Tibial nerve (tissue), 4 donors: ENCODE data around the gene PLA2G15. TPM values are rescaled to one million over a fixed set of nuclear protein-coding genes. Genes with fewer than 3 reads are reported as not detected.

Source experiments
- DNase-seq, 2 donors: peaks; one replicate each; pipeline ENCODE4 v3.0.0-alpha.2; 2019; ENCODE audit warnings: low spot score in 2 of 2
- H3K27ac ChIP-seq, 4 donors: fragments of 200-600 bp; sonication (generic) in 3 of 4; one replicate each; pipeline ENCODE4 v1.5.1; 2017 to 2019; ENCODE audit warnings: mild to moderate bottlenecking in 1 of 4
- H3K27me3 ChIP-seq, 2 donors: fragments of 200-600 bp; sonication (generic) in 1 of 2; one replicate each; pipeline versions ENCODE4 v1.5.1 to v1.6.0; 2017 to 2019
- H3K36me3 ChIP-seq, 3 donors: fragments of 200-600 bp; sonication (generic); one replicate each; pipeline ENCODE4 v1.5.1; 2018 to 2019
- H3K4me1 ChIP-seq, 4 donors: fragments of 200-600 bp; sonication (generic) in 3 of 4; one replicate each; pipeline ENCODE4 v1.5.1; 2017 to 2019
- H3K4me3 ChIP-seq, 4 donors: fragments of 200-600 bp; sonication (generic) in 3 of 4; one replicate each; pipeline ENCODE4 v1.5.1; 2017 to 2019; ENCODE audit warnings: mild to moderate bottlenecking in 1 of 4, moderate library complexity in 1 of 4
- H3K9me3 ChIP-seq, 4 donors: fragments of 200-600 bp; sonication (generic) in 3 of 4; one replicate each; pipeline ENCODE4 v1.5.1; 2017 to 2019
- CTCF ChIP-seq, 5 experiments: fragments of 200-600 bp in 3 of 5; fragments of 450-650 bp in 2 of 5; sonication (generic) in 3 of 5; IDR thresholded peaks; one replicate each; pipeline ENCODE4 v1.5.1; 2016 to 2019; ENCODE audit warnings: antibody characterized with exemption in 5 of 5, mild to moderate bottlenecking in 3 of 5, moderate library complexity in 2 of 5
- EP300 ChIP-seq, 2 donors: sonication (generic); formaldehyde crosslinking; IDR thresholded peaks; one replicate each; pipeline ENCODE4 v1.6.1; 2017; ENCODE audit warnings: antibody characterized with exemption in 2 of 2, mild to moderate bottlenecking in 1 of 2
- POLR2A ChIP-seq, 2 donors: fragments of 450-650 bp; IDR thresholded peaks; one replicate each; pipeline ENCODE4 v1.6.1; 2017; ENCODE audit warnings: antibody characterized with exemption in 2 of 2, mild to moderate bottlenecking in 2 of 2, moderate library complexity in 2 of 2
- WGBS, 2 donors: methylation state at CpG; one replicate each; pipeline ENCODE4 v1.1.5; 2018; 5-methylcytosine and 5-hydroxymethylcytosine counted together
- total RNA-seq, 4 donors: library from RNA; depleted of rRNA; stranded (reverse); fragments of >200 nt; gene quantifications; one replicate each; pipeline ENCODE4 v1.1.0, GENCODE V29; 2016

PLA2G15 gene
- total RNA-seq, 4 donors from 2014 or later: 26.0 to 51.3 (median 30.2) TPM

DNA sequence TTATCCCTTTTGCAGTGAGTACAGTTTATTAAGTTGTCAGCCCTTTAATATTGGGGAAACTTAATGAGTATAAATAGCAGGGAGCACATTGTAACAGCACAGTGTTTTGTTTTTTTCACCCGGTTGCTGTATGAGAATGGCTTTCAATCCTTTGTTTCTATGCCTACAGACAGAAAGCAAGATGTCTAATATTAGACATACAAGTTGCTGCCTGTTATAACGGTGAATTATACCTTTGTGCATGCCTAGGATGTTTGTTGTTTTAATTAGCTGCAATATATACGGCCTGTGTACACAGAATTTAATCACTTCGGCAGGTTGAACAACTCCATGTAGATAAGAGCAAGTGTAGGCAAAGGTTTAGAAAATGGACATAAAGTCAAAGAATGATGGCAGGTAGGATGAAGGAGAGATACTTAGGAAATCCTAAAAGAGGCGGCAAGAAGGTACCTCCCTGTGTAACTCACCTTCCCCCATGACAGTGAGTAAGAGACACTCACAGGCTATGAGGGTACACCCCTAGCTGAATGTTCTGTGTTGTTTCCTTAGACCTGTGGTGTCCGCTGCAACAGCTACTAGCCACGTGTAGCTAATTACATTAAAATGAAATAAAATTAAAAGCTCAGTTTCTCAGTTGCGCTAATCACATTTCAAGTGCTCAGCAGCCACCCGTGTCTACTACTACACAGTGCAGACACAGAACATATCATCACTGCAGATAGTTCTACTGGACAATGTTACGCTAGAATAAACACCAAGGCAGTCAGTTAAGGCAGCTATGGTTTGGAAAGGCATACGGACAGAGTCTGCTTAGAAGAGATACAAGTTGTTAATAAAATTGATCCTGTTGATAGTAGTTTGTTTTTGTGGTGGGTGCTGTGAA lies 54.6 kb downstream of the PLA2G15 start:
- H3K27me3 ChIP-seq: no peaks in the 10 kb centered on the region
- H3K4me1 ChIP-seq: peaks cover 0 to 10% (median 0%) of the 10 kb centered on the region in 4 donors
- H3K36me3 ChIP-seq: peaks cover 2 to 100% (median 39%) of the 10 kb centered on the region in 3 donors
- 85 to 86% methylated on average over 11 of the region's 11 CpGs for WGBS, 2 donors
- DNase-seq: no peak
- H3K27ac ChIP-seq: peak overlapping the region in 1 of 4 donors; percentile 28
- H3K9me3 ChIP-seq: no peaks in the 10 kb centered on the region
- no peak overlapping the region for H3K4me3 ChIP-seq
- no peak for TF ChIP-seq POLR2A (IDR thresholded peaks at IDR 0.05)
- no peak for TF ChIP-seq EP300 (IDR thresholded peaks at IDR 0.05)
- no peak for TF ChIP-seq CTCF (IDR thresholded peaks at IDR 0.05)

DNA sequence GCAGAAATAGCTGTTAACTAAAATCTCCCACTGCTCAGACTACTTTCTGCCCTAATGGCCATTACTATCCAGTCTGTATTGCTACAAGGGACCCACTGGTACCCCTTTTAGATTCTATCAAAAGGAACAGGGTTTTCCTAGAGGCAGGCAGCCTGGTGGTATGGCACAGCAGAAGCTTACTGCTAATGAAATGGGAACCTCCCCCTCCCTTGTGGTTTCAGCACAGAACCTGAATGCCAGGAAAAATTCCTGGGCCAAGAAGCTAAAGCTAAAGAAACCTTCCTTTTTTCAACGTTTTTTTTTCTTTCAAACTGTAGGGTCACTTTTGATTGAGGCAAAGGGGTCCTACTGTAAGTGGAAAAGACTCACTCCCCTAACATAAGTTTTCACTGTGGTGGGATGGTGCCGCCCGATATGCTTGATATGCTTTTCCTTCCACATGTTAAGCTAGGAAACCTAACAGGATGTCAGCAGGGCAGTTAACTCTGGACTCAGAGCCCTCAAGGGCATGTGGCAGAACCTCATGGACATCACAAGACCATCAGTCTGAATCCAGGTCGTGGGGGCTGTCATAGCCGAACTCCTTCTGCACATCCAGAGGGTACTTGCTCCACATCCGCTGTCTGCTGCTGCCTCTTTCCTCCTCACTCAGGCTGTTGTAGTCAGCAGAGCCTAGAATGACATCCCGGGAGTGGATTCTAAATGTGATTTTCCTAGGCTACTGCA lies 55.7 kb downstream of the PLA2G15 start:
- Histone ChIP-seq H3K27ac (no peak overlapping the region), H3K36me3 (peaks cover 2 to 100% (median 37%) of the 10 kb centered on the region in 3 donors), H3K4me1 (peaks cover 0 to 10% (median 0%) of the 10 kb centered on the region in 4 donors), H3K4me3 (no peak overlapping the region), H3K27me3 (no peaks in the 10 kb centered on the region), H3K9me3 (no peaks in the 10 kb centered on the region)
- 78 to 81% methylated on average over 7 of the region's 7 CpGs for WGBS, 2 donors
- DNase-seq: no peak
- TF ChIP-seq CTCF (IDR thresholded peaks at IDR 0.05) (no peak), EP300 (IDR thresholded peaks at IDR 0.05) (peak in 1 of 2 donors; percentile 4)

GRCh38 chr16:68306633-68307032 lies 61.5 kb downstream of the PLA2G15 start:
- H3K4me1 ChIP-seq: peaks cover 0 to 27% (median 18%) of the 10 kb centered on the region in 4 donors

DNA sequence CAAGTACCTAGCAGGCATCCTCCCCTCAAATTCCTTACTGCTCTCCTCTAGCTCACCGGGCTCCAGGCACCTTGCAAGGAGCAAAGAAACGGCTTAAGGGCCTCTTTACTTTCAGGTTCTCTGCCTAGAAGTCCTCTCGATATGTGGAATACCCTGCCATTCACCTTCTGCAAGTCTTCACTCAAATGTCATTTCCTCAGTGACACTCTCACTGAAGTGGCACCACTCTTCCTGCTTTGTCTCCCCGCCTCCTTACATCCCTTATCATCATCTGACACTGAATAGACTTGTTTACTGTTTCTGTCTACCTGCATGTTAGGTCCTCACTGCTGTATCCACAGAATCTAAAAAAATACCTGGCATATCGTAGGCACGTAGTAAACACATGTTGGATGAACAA lies 64.6 kb downstream of the PLA2G15 start:
- WGBS, 2 donors: 47 to 58% methylated on average over 6 of the region's 6 CpGs

More at GRCh38 chr16:68306633-68307032, 61.5 kb downstream of the PLA2G15 start:
- no peak overlapping the region for H3K4me3 ChIP-seq
- H3K36me3 ChIP-seq: peaks cover 2 to 70% (median 18%) of the 10 kb centered on the region in 3 donors
- H3K27me3 ChIP-seq: no peaks in the 10 kb centered on the region
- 93% methylated on average over 3 of the region's 3 CpGs for WGBS, 2 donors
- H3K27ac ChIP-seq: no peak overlapping the region
- no peak for DNase-seq
- no peaks in the 10 kb centered on the region for H3K9me3 ChIP-seq
- TF ChIP-seq EP300 (IDR thresholded peaks at IDR 0.05) (no peak), CTCF (IDR thresholded peaks at IDR 0.05) (no peak), POLR2A (IDR thresholded peaks at IDR 0.05) (no peak)

More for the DNA sequence above, 64.6 kb downstream of the PLA2G15 start:
- Histone ChIP-seq H3K27me3 (no peaks in the 10 kb centered on the region), H3K4me1 (peaks cover 0 to 48% (median 27%) of the 10 kb centered on the region in 4 donors), H3K9me3 (no peaks in the 10 kb centered on the region), H3K27ac (peak overlapping the region in 2 of 4 donors; percentile 79 to 82), H3K36me3 (peaks cover 0 to 52% (median 3%) of the 10 kb centered on the region in 3 donors), H3K4me3 (peak overlapping the region; percentile 74 to 87 (median 82))
- no peak for TF ChIP-seq CTCF (IDR thresholded peaks at IDR 0.05)
- TF ChIP-seq POLR2A (IDR thresholded peaks at IDR 0.05): no peak
- no peak for TF ChIP-seq EP300 (IDR thresholded peaks at IDR 0.05)
- DNase-seq: no peak
